ENCODE results near the gene ADAM17.
"Not testable (repeated sequence)": the region's sequence is repeated elsewhere in the genome, so short reads cannot be mapped to it uniquely, and the experiment has no call there.

ADAM17 gene

DNA sequence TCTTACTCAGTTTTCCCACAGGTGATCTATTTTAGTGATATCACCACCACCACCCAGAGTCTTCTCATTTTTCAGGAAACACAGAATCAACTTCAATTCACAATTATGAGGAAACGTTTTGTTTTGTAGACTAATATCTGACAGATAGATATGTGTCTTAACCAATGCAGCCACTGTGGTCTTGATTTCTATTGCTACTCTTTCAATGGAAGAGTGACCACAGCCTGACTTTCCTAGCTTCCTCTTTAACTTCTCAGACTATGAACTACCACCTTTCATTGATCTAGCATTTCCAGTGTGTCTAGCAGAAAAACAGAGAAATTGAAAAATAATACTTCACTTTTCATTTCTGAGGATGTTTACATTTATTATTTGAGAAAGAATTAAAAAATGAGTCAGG, 20.5 kb downstream of the ADAM17 start:
- in situ Hi-C loops (cut with HindIII; ENCODE audit: low pct_ligation_motif_present, low pct_unique_long_range_greater_than_20kb, low sequenced_read_pairs) = no loop called here
- DNase-seq = no peak

- in situ Hi-C loops (cut with HindIII; ENCODE audit: low pct_ligation_motif_present, low pct_unique_long_range_greater_than_20kb, low sequenced_read_pairs) = no loop called here
- no peak for DNase-seq
Measured at GRCh38 chr2:9533663-9534062, 22.0 kb downstream of the ADAM17 start.

GRCh38 chr2:9532421-9532820, 23.2 kb downstream of the ADAM17 start:
- in situ Hi-C loops (cut with HindIII; ENCODE audit: low pct_ligation_motif_present, low pct_unique_long_range_greater_than_20kb, low sequenced_read_pairs) = no loop called here
- DNase-seq = no peak

- no peak for DNase-seq
- in situ Hi-C loops (cut with HindIII; ENCODE audit: low pct_ligation_motif_present, low pct_unique_long_range_greater_than_20kb, low sequenced_read_pairs) = no loop called here
Measured at GRCh38 chr2:9527995-9528787, 27.4 kb downstream of the ADAM17 start.

DNA sequence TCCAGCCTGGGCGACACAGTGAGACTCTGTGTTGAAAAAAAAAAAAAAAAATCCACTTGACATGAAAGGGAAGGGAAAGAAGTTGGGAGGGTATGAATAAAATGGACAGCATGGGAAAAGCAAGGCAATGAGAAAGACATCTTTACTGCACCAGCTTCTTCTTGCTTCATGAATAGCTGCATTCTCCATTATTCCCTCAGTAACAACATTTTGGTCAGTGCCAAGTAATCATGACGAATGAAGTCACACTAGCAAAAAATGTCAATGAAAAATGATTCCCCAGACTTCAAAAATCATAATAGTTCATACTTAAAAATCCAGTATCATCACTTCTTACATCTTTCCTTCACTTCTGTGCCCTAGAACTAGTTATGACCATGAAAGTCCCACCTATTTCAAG, 30.4 kb downstream of the ADAM17 start:
- no peak for DNase-seq
- in situ Hi-C loops (cut with HindIII; ENCODE audit: low pct_ligation_motif_present, low pct_unique_long_range_greater_than_20kb, low sequenced_read_pairs) = no loop called here

DNA sequence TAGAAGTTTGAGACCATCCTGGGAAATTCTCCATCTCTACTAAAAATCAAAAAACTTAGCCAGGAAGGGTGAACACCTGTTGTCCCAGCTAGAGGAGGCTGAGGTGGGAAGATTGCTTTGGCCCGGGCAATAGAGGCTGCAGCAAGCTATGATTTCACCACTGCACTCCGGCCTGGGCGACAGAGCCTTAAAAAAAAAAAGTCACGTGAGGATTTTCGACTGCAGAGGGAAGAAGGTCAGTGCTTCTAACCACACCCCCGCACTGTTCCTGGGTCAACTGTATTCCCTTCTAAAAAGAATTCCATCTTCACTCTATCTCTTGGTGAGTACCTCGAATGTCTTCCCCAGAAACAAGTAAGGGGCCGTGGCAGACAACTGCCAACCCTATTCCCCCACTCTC, 31.3 kb downstream of the ADAM17 start:
- no peak for DNase-seq
- in situ Hi-C loops (cut with HindIII; ENCODE audit: low pct_ligation_motif_present, low pct_unique_long_range_greater_than_20kb, low sequenced_read_pairs) = no loop called here

DNA sequence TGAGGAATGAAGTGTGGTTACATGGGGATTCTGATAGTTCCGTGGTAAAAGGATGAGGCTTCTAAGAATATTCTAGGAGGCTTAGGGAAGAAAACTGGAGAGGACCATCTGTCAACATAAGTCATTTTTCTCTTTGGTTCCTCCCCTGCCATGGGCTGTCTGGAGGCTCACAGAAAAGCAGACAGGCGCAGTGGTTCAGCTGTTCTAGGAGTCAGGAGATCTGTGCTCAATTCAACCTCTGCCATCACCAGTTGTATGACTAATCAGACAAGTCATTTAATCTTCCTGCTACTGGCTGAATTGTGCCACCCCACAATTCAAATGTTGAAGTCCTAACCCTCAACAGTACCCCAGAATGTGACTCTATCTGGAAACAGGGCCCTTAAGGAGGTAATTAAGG, 36.4 kb downstream of the ADAM17 start:
- in situ Hi-C loops (cut with HindIII; ENCODE audit: low pct_ligation_motif_present, low pct_unique_long_range_greater_than_20kb, low sequenced_read_pairs) = no loop called here
- DNase-seq = no peak

DNA sequence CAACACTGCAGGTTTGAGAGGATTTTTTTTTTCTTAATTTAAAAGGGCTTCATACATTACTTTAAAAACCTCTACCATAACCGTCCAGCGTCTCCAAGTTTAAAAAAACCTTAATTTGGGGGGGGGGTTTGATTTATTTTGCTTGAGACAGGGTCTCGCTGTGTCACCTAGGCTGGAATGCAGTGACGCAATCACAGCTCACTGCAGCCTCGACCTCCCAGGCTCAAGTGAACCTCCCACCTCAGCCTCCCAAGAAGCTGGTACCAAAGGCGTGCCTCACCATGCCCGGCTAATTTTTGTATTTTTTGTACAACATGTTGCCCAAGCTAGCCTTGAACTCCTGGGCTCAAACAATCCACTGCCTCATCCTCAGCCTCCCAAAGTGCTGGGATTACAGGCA, 36.9 kb downstream of the ADAM17 start:
- in situ Hi-C loops (cut with HindIII; ENCODE audit: low pct_ligation_motif_present, low pct_unique_long_range_greater_than_20kb, low sequenced_read_pairs) = no loop called here
- DNase-seq = no peak

DNA sequence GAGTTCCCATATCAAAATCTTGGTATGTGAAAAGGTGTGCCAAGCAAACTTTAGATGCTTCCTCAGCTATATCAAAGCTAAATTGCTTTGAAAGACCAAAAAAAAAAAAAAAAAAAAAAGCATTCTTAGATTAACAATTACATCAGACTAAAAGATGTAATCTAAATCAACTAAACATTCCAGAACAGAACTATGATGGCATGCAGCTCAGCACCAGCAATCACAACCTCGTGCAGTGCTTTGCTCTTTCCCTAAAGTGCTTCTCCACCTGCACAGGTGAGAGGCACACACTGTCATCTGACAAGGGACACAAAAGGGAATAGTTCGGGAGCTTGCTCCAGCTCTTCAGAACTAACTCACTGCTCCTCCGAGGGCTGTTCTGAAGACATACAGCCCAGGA, 37.5 kb downstream of the ADAM17 start:
- in situ Hi-C loops (cut with HindIII; ENCODE audit: low pct_ligation_motif_present, low pct_unique_long_range_greater_than_20kb, low sequenced_read_pairs) = no loop called here
- no peak for DNase-seq

GRCh38 chr2:9517118-9517782, 38.4 kb downstream of the ADAM17 start:
- no peak for DNase-seq
- in situ Hi-C loops (cut with HindIII; ENCODE audit: low pct_ligation_motif_present, low pct_unique_long_range_greater_than_20kb, low sequenced_read_pairs) = no loop called here

- in situ Hi-C loops (cut with HindIII; ENCODE audit: low pct_ligation_motif_present, low pct_unique_long_range_greater_than_20kb, low sequenced_read_pairs); DNase-seq: not testable (repeated sequence)
Measured at GRCh38 chr2:9513946-9514345, 41.7 kb downstream of the ADAM17 start.

GRCh38 chr2:9508931-9509330, 46.7 kb downstream of the ADAM17 start:
- in situ Hi-C loops (cut with HindIII; ENCODE audit: low pct_ligation_motif_present, low pct_unique_long_range_greater_than_20kb, low sequenced_read_pairs) = no loop called here
- no peak for DNase-seq

- no peak for DNase-seq
- in situ Hi-C loops (cut with HindIII; ENCODE audit: low pct_ligation_motif_present, low pct_unique_long_range_greater_than_20kb, low sequenced_read_pairs) = no loop called here
Measured at GRCh38 chr2:9498210-9498609, 57.4 kb downstream of the ADAM17 start.

DNA sequence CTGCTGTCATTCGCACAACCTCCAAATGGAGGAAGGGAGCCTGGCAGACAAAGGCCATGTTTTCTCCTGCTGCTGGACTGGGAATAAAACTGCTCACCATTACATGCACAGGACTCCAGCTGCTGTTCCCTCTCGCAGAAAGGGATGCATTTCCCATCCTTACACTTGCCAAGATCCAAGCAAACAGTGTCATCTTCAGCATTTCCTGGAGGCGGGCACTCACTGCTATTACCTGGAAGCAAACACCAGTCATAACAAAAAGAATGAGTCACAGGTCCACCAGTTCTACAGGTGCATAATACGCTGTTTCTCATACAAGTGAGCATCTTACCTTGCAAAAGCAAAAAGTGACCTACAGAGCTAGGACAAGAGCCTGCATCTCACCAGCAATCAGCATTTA, 58.6 kb downstream of the ADAM17 start:
- in situ Hi-C loops (cut with HindIII; ENCODE audit: low pct_ligation_motif_present, low pct_unique_long_range_greater_than_20kb, low sequenced_read_pairs) = no loop called here
- no peak for DNase-seq

DNA sequence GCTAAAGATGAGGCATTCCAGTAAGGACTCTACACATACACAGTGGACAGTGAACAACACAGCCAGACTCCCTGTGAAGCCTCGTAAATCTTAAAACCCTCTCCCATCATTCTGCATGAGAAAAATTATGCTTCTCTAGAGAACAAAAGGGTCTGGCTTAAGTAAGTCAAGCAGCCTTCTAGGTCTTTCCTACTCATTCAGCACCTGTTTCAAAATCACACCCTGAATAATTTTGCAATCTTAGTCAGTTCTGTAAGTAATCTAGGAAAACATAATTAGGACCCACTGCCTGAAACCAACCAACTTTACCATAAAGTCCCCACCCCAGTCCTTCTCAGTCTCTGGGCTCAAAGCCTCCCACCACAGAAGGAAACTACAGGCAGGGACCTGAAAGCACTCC, 61.5 kb downstream of the ADAM17 start:
- in situ Hi-C loops (cut with HindIII; ENCODE audit: low pct_ligation_motif_present, low pct_unique_long_range_greater_than_20kb, low sequenced_read_pairs) = no loop called here
- DNase-seq = no peak

GRCh38 chr2:9493478-9493877, 62.2 kb downstream of the ADAM17 start:
- no peak for DNase-seq
- in situ Hi-C loops (cut with HindIII; ENCODE audit: low pct_ligation_motif_present, low pct_unique_long_range_greater_than_20kb, low sequenced_read_pairs) = no loop called here

GRCh38 chr2:9492927-9493326, 62.7 kb downstream of the ADAM17 start:
- DNase-seq = no peak
- in situ Hi-C loops (cut with HindIII; ENCODE audit: low pct_ligation_motif_present, low pct_unique_long_range_greater_than_20kb, low sequenced_read_pairs) = no loop called here

GRCh38 chr2:9490789-9491188, 64.8 kb downstream of the ADAM17 start:
- in situ Hi-C loops (cut with HindIII; ENCODE audit: low pct_ligation_motif_present, low pct_unique_long_range_greater_than_20kb, low sequenced_read_pairs) = no loop called here
- no peak for DNase-seq

DNA sequence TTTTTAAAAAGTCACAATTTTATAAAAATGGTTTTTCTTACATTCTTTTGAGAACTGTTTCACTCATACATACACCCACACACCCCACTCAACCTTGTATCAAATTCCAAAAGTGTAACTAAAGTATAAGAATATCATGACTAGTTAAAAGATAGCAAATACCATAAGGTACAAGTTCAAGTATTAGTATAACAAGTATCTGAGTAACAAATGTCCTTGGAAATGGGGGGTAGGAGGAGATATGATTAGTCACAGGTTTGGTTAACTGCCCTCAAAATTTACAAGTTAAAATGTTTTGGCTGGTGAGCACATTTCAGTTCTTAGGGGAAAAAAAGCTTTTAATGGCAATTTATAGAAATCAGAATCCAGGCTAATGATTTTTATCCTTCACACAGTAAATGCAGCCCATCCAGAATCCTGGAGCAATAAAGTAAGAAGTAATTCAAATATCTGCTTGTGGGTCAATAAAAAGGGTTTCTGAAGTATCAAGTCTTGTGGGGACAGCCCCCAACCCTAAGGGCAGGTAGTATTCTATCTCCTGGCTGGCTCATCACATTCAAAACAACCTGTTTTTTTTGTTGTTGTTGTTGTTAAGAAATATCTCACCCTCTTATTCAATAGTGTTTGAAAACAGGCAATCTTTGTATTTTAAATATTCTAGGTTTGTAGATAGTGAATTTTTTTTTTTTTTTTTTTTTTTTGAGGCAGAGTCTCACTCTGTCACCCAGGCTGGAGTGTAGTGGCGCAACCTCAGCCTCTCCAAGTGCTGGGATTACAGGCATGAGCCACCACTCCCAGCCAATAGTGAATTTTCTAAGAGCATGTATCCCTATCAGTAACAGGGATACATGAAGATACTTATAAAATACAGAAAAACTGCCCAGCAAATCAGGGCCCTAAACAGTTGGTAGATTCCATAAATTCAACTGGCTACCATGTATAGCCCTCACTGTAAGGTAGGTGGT, 66.8 kb downstream of the ADAM17 start:
- in situ Hi-C loops (cut with HindIII; ENCODE audit: low pct_ligation_motif_present, low pct_unique_long_range_greater_than_20kb, low sequenced_read_pairs) = no loop called here
- no peak for DNase-seq
